OCI-LY7 (cell line): ENCODE data around the gene PPARGC1A. TPM values are rescaled to one million over a fixed set of nuclear protein-coding genes. Genes with fewer than 3 reads are reported as not detected.

ENCODE experiments used
- BruUV-seq: library from RNA; stranded (reverse); fragments of 400-500 nt; replicated peaks from 2 replicates; lab custom pipeline; 2021; lab: Mats Ljungman, UMichigan
- CTCF ChIA-PET: fragments of 300-600 bp; sonication (Branson Sonifier 250); formaldehyde crosslinking; loops from one replicate; lab custom pipeline; 2022; ENCODE audit warnings: antibody characterized with exemption; ENCODE audit not compliant: unreplicated experiment; lab: Charles Lee
- POLR2A ChIA-PET: fragments of 300-600 bp; sonication (Branson Sonifier 250); formaldehyde crosslinking; loops from one replicate; lab custom pipeline; 2022; ENCODE audit warnings: antibody characterized with exemption; lab: Charles Lee
- DNase-seq: peaks from one replicate; pipeline ENCODE4 v3.0.0-alpha.2; 2015; ENCODE audit warnings: low spot score
- H2AFZ ChIP-seq: fragments of 200-600 bp; sonication (generic), shearing (Covaris generic); 2 replicates; pipeline ENCODE4 v1.6.1; 2014; ENCODE audit warnings: mild to moderate bottlenecking, antibody characterized with exemption, low read length, moderate library complexity
- H3K27ac ChIP-seq: fragments of 200-600 bp; sonication (generic); 2 replicates; pipeline ENCODE4 v1.5.1; 2014; ENCODE audit warnings: mixed run types, low read depth, mild to moderate bottlenecking, moderate library complexity, low read length, inconsistent platforms; ENCODE audit not compliant: poor library complexity, severe bottlenecking
- H3K36me3 ChIP-seq: fragments of 200-600 bp; sonication (generic); 2 replicates; pipeline ENCODE4 v1.6.1; 2014; ENCODE audit warnings: mild to moderate bottlenecking, antibody characterized with exemption, low read length, moderate library complexity, mixed read lengths; ENCODE audit not compliant: insufficient read depth
- H3K4me1 ChIP-seq: fragments of 200-600 bp; sonication (generic); 2 replicates; pipeline ENCODE4 v1.5.1; 2014; ENCODE audit warnings: mild to moderate bottlenecking, low read length; ENCODE audit not compliant: insufficient read depth, poor library complexity, severe bottlenecking
- H3K4me2 ChIP-seq: fragments of 200-600 bp; sonication (generic); 2 replicates; pipeline ENCODE4 v1.6.1; 2014; ENCODE audit warnings: mild to moderate bottlenecking, low read length
- H3K4me3 ChIP-seq: fragments of 200-600 bp; sonication (generic); 2 replicates; pipeline ENCODE4 v1.5.1; 2014; ENCODE audit warnings: mild to moderate bottlenecking, low read depth, low read length; ENCODE audit not compliant: poor library complexity, severe bottlenecking
- H3K79me2 ChIP-seq: fragments of 200-600 bp; sonication (generic); 2 replicates; pipeline ENCODE4 v1.6.1; 2016; ENCODE audit warnings: low read depth, mild to moderate bottlenecking, low read length, moderate library complexity, mixed read lengths; ENCODE audit not compliant: insufficient read depth
- H3K9me2 ChIP-seq: fragments of 200-600 bp; sonication (generic); 2 replicates; pipeline ENCODE4 v1.6.1; 2016; ENCODE audit warnings: mild to moderate bottlenecking, low read length, mixed read lengths; ENCODE audit not compliant: insufficient read depth
- H3K9me3 ChIP-seq: fragments of 200-600 bp; sonication (generic); 2 replicates; pipeline ENCODE4 v1.6.1; 2014; ENCODE audit warnings: mild to moderate bottlenecking, mixed run types, low read length, mixed read lengths
- H4K20me1 ChIP-seq: fragments of 200-600 bp; sonication (generic); 2 replicates; pipeline ENCODE4 v1.6.1; 2014; ENCODE audit warnings: mild to moderate bottlenecking, antibody characterized with exemption, low read length, moderate library complexity, mixed read lengths; ENCODE audit not compliant: insufficient read depth
- EZH2phosphoT487 ChIP-seq: fragments of 200-600 bp; sonication (generic); IDR thresholded peaks from 2 replicates; pipeline ENCODE4 v1.6.1; 2018; ENCODE audit warnings: low read depth, borderline replicate concordance, mild to moderate bottlenecking, mixed run types, antibody characterized with exemption, low read length, moderate library complexity, mixed read lengths
- intact Hi-C: fragments of 100-400 bp; cut with micrococcal nuclease; formaldehyde crosslinking; loops from one replicate; pipeline ENCODE4 v1.10.0; 2022; ENCODE audit not compliant: unreplicated experiment
- total RNA-seq, 2 experiments: library from RNA; depleted of rRNA in 1 of 2; stranded (reverse); fragments of >200 nt in 1 of 2; shearing (Covaris generic) in 1 of 2; gene quantifications; 2 replicates each; pipeline ENCODE4 v1.2.3, GENCODE V29; 2014 to 2022
- TF ChIP-seq, protein P1 (sequence below): fragments of 200-600 bp; sonication (generic); conservative IDR thresholded peaks from 2 replicates; pipeline ENCODE4 v1.5.1; 2014; ENCODE audit warnings: mild to moderate bottlenecking, antibody characterized with exemption, low read length, moderate library complexity, mixed read lengths

The PPARGC1A gene
- total RNA-seq, 2 experiments from 2014 or later = 0.40 TPM; not detected in 1

GRCh38 chr4:23920296-23920695, 30.4 kb upstream of the PPARGC1A start:
- intact Hi-C loops = no loop called here
- H3K79me2 ChIP-seq = no peaks in the 10 kb centered on the region
- H3K27ac ChIP-seq = no peak overlapping the region

GRCh38 chr4:23916282-23916681, 26.4 kb upstream of the PPARGC1A start:
- no peak for DNase-seq
- Histone ChIP-seq H3K9me2 (no peaks in the 10 kb centered on the region), H3K27ac (no peak overlapping the region), H3K9me3 (no peaks in the 10 kb centered on the region), H2AFZ (no peak overlapping the region), H3K36me3 (no peaks in the 10 kb centered on the region), H4K20me1 (no peaks in the 10 kb centered on the region), H3K79me2 (no peaks in the 10 kb centered on the region), H3K4me2 (no peak overlapping the region), H3K4me3 (no peak overlapping the region), H3K4me1 (no peaks in the 10 kb centered on the region)
- CTCF ChIA-PET = no interaction called here
- POLR2A ChIA-PET = interaction anchor here (1.5 kb wide), 1 partner anchor 16 kb away, joined by 4 read pairs; no protein-coding TSS in a partner anchor
- TF ChIP-seq, protein P1, sequence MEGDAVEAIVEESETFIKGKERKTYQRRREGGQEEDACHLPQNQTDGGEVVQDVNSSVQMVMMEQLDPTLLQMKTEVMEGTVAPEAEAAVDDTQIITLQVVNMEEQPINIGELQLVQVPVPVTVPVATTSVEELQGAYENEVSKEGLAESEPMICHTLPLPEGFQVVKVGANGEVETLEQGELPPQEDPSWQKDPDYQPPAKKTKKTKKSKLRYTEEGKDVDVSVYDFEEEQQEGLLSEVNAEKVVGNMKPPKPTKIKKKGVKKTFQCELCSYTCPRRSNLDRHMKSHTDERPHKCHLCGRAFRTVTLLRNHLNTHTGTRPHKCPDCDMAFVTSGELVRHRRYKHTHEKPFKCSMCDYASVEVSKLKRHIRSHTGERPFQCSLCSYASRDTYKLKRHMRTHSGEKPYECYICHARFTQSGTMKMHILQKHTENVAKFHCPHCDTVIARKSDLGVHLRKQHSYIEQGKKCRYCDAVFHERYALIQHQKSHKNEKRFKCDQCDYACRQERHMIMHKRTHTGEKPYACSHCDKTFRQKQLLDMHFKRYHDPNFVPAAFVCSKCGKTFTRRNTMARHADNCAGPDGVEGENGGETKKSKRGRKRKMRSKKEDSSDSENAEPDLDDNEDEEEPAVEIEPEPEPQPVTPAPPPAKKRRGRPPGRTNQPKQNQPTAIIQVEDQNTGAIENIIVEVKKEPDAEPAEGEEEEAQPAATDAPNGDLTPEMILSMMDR = no peak
- TF ChIP-seq EZH2phosphoT487 = no peak
- intact Hi-C loops = no loop called here
- no TSS peak for BruUV-seq

More at GRCh38 chr4:23920296-23920695, 30.4 kb upstream of the PPARGC1A start:
- TF ChIP-seq, protein P1 = no peak
- TF ChIP-seq EZH2phosphoT487 = no peak
- DNase-seq = no peak
- no TSS peak for BruUV-seq
- ChIA-PET POLR2A (interaction anchor here (0.6 kb wide), 1 partner anchor 709 kb away, joined by 3 read pairs; no protein-coding TSS in a partner anchor), CTCF (no interaction called here)
- no peaks in the 10 kb centered on the region for H4K20me1 ChIP-seq
- H2AFZ ChIP-seq = no peak overlapping the region
- H3K4me1 ChIP-seq = no peaks in the 10 kb centered on the region
- H3K4me2 ChIP-seq = no peak overlapping the region
- H3K9me2 ChIP-seq = no peaks in the 10 kb centered on the region
- no peaks in the 10 kb centered on the region for H3K9me3 ChIP-seq
- no peak overlapping the region for H3K4me3 ChIP-seq
- no peaks in the 10 kb centered on the region for H3K36me3 ChIP-seq

GRCh38 chr4:23915459-23916132, 25.7 kb upstream of the PPARGC1A start:
- Histone ChIP-seq H2AFZ (no peak overlapping the region), H3K9me3 (no peaks in the 10 kb centered on the region), H3K9me2 (no peaks in the 10 kb centered on the region), H4K20me1 (no peaks in the 10 kb centered on the region), H3K4me3 (no peak overlapping the region), H3K36me3 (no peaks in the 10 kb centered on the region), H3K4me2 (no peak overlapping the region), H3K4me1 (no peaks in the 10 kb centered on the region), H3K27ac (no peak overlapping the region), H3K79me2 (no peaks in the 10 kb centered on the region)
- TF ChIP-seq EZH2phosphoT487 = no peak
- TF ChIP-seq, protein P1 = no peak
- POLR2A ChIA-PET = interaction anchor here (0.8 to 1.5 kb wide), 2 partner anchors 17 to 657 kb away, joined by 3 to 4 read pairs; no protein-coding TSS in a partner anchor
- intact Hi-C loops = no loop called here
- no peak for DNase-seq
- BruUV-seq = no TSS peak
- CTCF ChIA-PET = no interaction called here
